Liver (tissue), 9 donors: ENCODE data around the gene ACD. TPM values are rescaled to one million over a fixed set of nuclear protein-coding genes. Genes with fewer than 3 reads are reported as not detected.

ENCODE experiments used
- DNase-seq: peaks from one replicate; pipeline ENCODE4 v3.0.0-alpha.2; 2017; ENCODE audit warnings: low spot score
- H3K27ac ChIP-seq, 2 donors: one replicate each; pipeline ENCODE4 v1.7.0; 2013; ENCODE audit warnings: inconsistent platforms in 2 of 2, low read length in 2 of 2, control low read depth in 1 of 2, low read depth in 1 of 2, mild to moderate bottlenecking in 1 of 2
- H3K27me3 ChIP-seq, 4 donors: one replicate each; pipeline versions ENCODE4 v1.6.1 to v1.7.0; 2013; ENCODE audit warnings: low read length in 3 of 4, inconsistent platforms in 1 of 4, mild to moderate bottlenecking in 1 of 4, moderate library complexity in 1 of 4; ENCODE audit not compliant: control insufficient read depth in 4 of 4, insufficient read depth in 4 of 4
- H3K36me3 ChIP-seq, 4 donors: one replicate each; pipeline versions ENCODE4 v1.6.1 to v1.7.0; 2013; ENCODE audit warnings: low read length in 3 of 4, mild to moderate bottlenecking in 3 of 4, low read depth in 1 of 4, moderate library complexity in 1 of 4; ENCODE audit not compliant: control insufficient read depth in 4 of 4, insufficient read depth in 3 of 4
- H3K4me1 ChIP-seq, 4 donors: one replicate each; pipeline versions ENCODE4 v1.6.1 to v1.7.0; 2013; ENCODE audit warnings: low read length in 3 of 4, mild to moderate bottlenecking in 3 of 4, moderate library complexity in 1 of 4; ENCODE audit not compliant: control insufficient read depth in 4 of 4, insufficient read depth in 4 of 4
- H3K4me3 ChIP-seq, 3 donors: one replicate each; pipeline versions ENCODE4 v1.6.1 to v1.7.0; 2013; ENCODE audit warnings: low read length in 3 of 3, control low read depth in 1 of 3, low read depth in 1 of 3, mild to moderate bottlenecking in 1 of 3
- H3K9ac ChIP-seq, 2 donors: one replicate each; pipeline ENCODE4 v1.7.0; 2013; ENCODE audit warnings: low read length in 2 of 2, mild to moderate bottlenecking in 2 of 2, moderate library complexity in 2 of 2, control low read depth in 1 of 2, low read depth in 1 of 2
- H3K9me3 ChIP-seq, 4 donors: one replicate each; pipeline versions ENCODE4 v1.6.1 to v1.7.0; 2013; ENCODE audit warnings: low read length in 3 of 4; ENCODE audit not compliant: control insufficient read depth in 4 of 4
- ATF3 ChIP-seq: IDR thresholded peaks from 2 replicates; pipeline ENCODE4 v1.6.1; 2016; ENCODE audit warnings: antibody characterized with exemption
- EGR1 ChIP-seq, 2 donors: IDR thresholded peaks; 2 replicates each; pipeline ENCODE4 v1.6.1; 2016 to 2018; ENCODE audit warnings: antibody characterized with exemption in 2 of 2, low read depth in 2 of 2
- FOXA1 ChIP-seq: IDR thresholded peaks from 2 replicates; pipeline ENCODE4 v1.6.1; 2016; ENCODE audit warnings: antibody characterized with exemption
- FOXA2 ChIP-seq: IDR thresholded peaks from 2 replicates; pipeline ENCODE4 v1.6.1; 2016; ENCODE audit warnings: antibody characterized with exemption
- GABPA ChIP-seq, 2 donors: IDR thresholded peaks in 1 of 2; conservative IDR thresholded peaks in 1 of 2; 2 replicates each; pipeline ENCODE4 v1.6.1; 2016; ENCODE audit warnings: antibody characterized with exemption in 2 of 2, mild to moderate bottlenecking in 1 of 2, moderate library complexity in 1 of 2
- HNF4G ChIP-seq: IDR thresholded peaks from 2 replicates; pipeline ENCODE4 v1.6.1; 2016; ENCODE audit warnings: antibody characterized with exemption
- JUND ChIP-seq, 2 donors: IDR thresholded peaks; 2 replicates each; pipeline ENCODE4 v1.6.1; 2016; ENCODE audit warnings: antibody characterized with exemption in 2 of 2
- RAD21 ChIP-seq, 2 donors: IDR thresholded peaks; 2 replicates each; pipeline ENCODE4 v1.6.1; 2016; ENCODE audit warnings: antibody characterized with exemption in 2 of 2, mild to moderate bottlenecking in 2 of 2
- RXRA ChIP-seq, 2 donors: IDR thresholded peaks; 2 replicates each; pipeline ENCODE4 v1.6.1; 2017 to 2018; ENCODE audit warnings: antibody characterized with exemption in 2 of 2, mild to moderate bottlenecking in 1 of 2
- TAF1 ChIP-seq: conservative IDR thresholded peaks from 2 replicates; pipeline ENCODE4 v1.6.1; 2016; ENCODE audit warnings: antibody characterized with exemption, mild to moderate bottlenecking
- YY1 ChIP-seq: IDR thresholded peaks from 2 replicates; pipeline ENCODE4 v1.6.1; 2016; ENCODE audit warnings: antibody characterized with exemption, mild to moderate bottlenecking
- WGBS: extraction: QIAGEN DNeasy Blood & Tissue Kit; methylation state at CpG from one replicate; pipeline ENCODE4 v1.1.7; 2013; 5-methylcytosine and 5-hydroxymethylcytosine counted together
- polyA plus RNA-seq, 2 donors: library from polyadenylated mRNA; stranded (reverse) in 1 of 2; unstranded in 1 of 2; fragments of 200-250 nt in 1 of 2; fragments of >200 nt in 1 of 2; fragmentation: Nextera tagmentation in 1 of 2; extraction: Ambion mirVana in 1 of 2; gene quantifications; one replicate each; pipeline versions ENCODE4 v1.2.1 to v1.2.3, GENCODE V29; 2013 to 2015
- total RNA-seq, 2 donors: library from RNA; depleted of rRNA; stranded (reverse); fragments of >200 nt; gene quantifications; one replicate each; pipeline ENCODE4 v1.2.3, GENCODE V29; 2014
- TF ChIP-seq, protein P1 (sequence below): IDR thresholded peaks from 2 replicates; pipeline ENCODE4 v1.6.1; 2016; ENCODE audit warnings: antibody characterized with exemption
- TF ChIP-seq, protein P2 (sequence below): fragments of 150-350 bp; IDR thresholded peaks from 2 replicates; pipeline ENCODE4 v1.5.1; 2017; ENCODE audit warnings: improper control_type of control experiment, low read depth, low read length; ENCODE audit not compliant: missing input control
- TF ChIP-seq, protein P3 (sequence below): IDR thresholded peaks from 2 replicates; pipeline ENCODE4 v1.6.1; 2016; ENCODE audit warnings: antibody characterized with exemption
- donor health status: healthy.
- donor health status: healthy.
- donor health status: healthy.
- donor health status: healthy.
- donor health status: healthy.

Gene ACD
- total and polyA plus RNA-seq, 4 donors: 4.3 to 5.6 (median 5.1) TPM

- 95% methylated on average over 10 of the region's 10 CpGs for WGBS
Observed at GRCh38 chr16:67613808-67614207, 46.3 kb downstream of the ACD start.

DNA sequence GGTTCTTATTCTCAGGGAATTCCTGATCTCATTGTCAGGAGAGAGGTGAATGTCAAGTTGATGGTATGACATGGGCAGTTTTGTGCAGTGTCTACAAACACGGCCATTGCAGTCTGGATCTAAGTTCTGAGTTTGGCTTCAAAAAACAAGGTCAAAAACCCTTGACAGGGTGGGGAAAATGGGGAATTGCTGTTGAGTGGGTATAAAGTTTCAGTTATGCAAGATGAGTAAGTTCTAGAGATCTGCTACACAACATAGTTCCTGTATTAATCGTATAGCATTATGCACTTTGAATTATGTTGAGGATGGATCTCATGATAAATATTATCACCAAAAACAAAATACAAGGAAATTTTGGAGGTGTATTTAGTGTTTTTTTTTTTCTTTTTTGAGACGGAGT lies 51.7 kb downstream of the ACD start:
- Histone ChIP-seq H3K27me3 (no peaks in the 10 kb centered on the region), H3K36me3 (peaks cover 0 to 19% (median 6%) of the 10 kb centered on the region in 4 donors), H3K4me1 (no peaks in the 10 kb centered on the region), H3K27ac (no peak overlapping the region), H3K9ac (no peak overlapping the region), H3K9me3 (no peaks in the 10 kb centered on the region), H3K4me3 (no peak overlapping the region)
- TF ChIP-seq ATF3 (no peak), EGR1 (IDR thresholded peaks at IDR 0.05; ENCODE audit: low read depth in 2 of 2) (no peak), RXRA (IDR thresholded peaks at IDR 0.05) (no peak), FOXA2 (no peak), JUND (IDR thresholded peaks at IDR 0.05) (no peak), FOXA1 (no peak)
- TF ChIP-seq, protein P1, sequence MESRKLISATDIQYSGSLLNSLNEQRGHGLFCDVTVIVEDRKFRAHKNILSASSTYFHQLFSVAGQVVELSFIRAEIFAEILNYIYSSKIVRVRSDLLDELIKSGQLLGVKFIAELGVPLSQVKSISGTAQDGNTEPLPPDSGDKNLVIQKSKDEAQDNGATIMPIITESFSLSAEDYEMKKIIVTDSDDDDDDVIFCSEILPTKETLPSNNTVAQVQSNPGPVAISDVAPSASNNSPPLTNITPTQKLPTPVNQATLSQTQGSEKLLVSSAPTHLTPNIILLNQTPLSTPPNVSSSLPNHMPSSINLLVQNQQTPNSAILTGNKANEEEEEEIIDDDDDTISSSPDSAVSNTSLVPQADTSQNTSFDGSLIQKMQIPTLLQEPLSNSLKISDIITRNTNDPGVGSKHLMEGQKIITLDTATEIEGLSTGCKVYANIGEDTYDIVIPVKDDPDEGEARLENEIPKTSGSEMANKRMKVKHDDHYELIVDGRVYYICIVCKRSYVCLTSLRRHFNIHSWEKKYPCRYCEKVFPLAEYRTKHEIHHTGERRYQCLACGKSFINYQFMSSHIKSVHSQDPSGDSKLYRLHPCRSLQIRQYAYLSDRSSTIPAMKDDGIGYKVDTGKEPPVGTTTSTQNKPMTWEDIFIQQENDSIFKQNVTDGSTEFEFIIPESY: no peak
- TF ChIP-seq, protein P2, sequence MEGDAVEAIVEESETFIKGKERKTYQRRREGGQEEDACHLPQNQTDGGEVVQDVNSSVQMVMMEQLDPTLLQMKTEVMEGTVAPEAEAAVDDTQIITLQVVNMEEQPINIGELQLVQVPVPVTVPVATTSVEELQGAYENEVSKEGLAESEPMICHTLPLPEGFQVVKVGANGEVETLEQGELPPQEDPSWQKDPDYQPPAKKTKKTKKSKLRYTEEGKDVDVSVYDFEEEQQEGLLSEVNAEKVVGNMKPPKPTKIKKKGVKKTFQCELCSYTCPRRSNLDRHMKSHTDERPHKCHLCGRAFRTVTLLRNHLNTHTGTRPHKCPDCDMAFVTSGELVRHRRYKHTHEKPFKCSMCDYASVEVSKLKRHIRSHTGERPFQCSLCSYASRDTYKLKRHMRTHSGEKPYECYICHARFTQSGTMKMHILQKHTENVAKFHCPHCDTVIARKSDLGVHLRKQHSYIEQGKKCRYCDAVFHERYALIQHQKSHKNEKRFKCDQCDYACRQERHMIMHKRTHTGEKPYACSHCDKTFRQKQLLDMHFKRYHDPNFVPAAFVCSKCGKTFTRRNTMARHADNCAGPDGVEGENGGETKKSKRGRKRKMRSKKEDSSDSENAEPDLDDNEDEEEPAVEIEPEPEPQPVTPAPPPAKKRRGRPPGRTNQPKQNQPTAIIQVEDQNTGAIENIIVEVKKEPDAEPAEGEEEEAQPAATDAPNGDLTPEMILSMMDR: no peak
- DNase-seq: no peak
- WGBS: 88% methylated on average over 3 of the region's 3 CpGs

More at GRCh38 chr16:67613808-67614207, 46.3 kb downstream of the ACD start:
- H3K4me1 ChIP-seq: no peaks in the 10 kb centered on the region
- DNase-seq: no peak
- TF ChIP-seq GABPA (IDR thresholded peaks at IDR 0.05 in 1 of 2, conservative IDR thresholded peaks at IDR 0.05 in 1 of 2) (no peak), RAD21 (IDR thresholded peaks at IDR 0.05) (no peak), FOXA1 (no peak), JUND (IDR thresholded peaks at IDR 0.05) (no peak), YY1 (no peak), TAF1 (no peak), HNF4G (no peak), EGR1 (IDR thresholded peaks at IDR 0.05; ENCODE audit: low read depth in 2 of 2) (no peak)
- TF ChIP-seq, protein P3, sequence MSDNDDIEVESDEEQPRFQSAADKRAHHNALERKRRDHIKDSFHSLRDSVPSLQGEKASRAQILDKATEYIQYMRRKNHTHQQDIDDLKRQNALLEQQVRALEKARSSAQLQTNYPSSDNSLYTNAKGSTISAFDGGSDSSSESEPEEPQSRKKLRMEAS: no peak
- TF ChIP-seq, protein P1: no peak
- H3K9ac ChIP-seq: no peak overlapping the region
- no peaks in the 10 kb centered on the region for H3K9me3 ChIP-seq
- H3K27me3 ChIP-seq: no peaks in the 10 kb centered on the region
- no peak overlapping the region for H3K27ac ChIP-seq
- H3K4me3 ChIP-seq: no peak overlapping the region
- H3K36me3 ChIP-seq: peaks cover 3 to 37% (median 26%) of the 10 kb centered on the region in 4 donors

Other genes starting within 250 kb of the ACD start
- gene ZDHHC1, start 243.8 kb downstream of the ACD start, total RNA-seq: 1 to 10 TPM in 1 of 2 donors, under 1 TPM in 1; 0.33 to 1.6 TPM
- 1 to 10 TPM in 1 of 2 donors, under 1 TPM in 1; 0.53 to 1.6 TPM for gene ZDHHC1, start 243.8 kb downstream of the ACD start, polyA plus RNA-seq
- gene HSD11B2, start 229.1 kb downstream of the ACD start, total RNA-seq: 1 to 10 TPM in 1 of 2 donors, under 1 TPM in 1; 0.51 to 6.7 TPM
- gene HSD11B2, start 229.1 kb downstream of the ACD start, polyA plus RNA-seq: 1 to 10 TPM; 1.8 to 2.7 TPM
- 10 to 100 TPM; 73.2 to 80.2 TPM for gene ATP6V0D1, start 179.1 kb downstream of the ACD start, total RNA-seq
- gene ATP6V0D1, start 179.1 kb downstream of the ACD start, polyA plus RNA-seq: 10 to 100 TPM; 47.6 to 59.9 TPM
- not detected for gene AGRP, start 176.7 kb downstream of the ACD start, total RNA-seq
- gene AGRP, start 176.7 kb downstream of the ACD start, polyA plus RNA-seq: under 1 TPM; 0.18 to 0.50 TPM
- 10 to 100 TPM; 16.8 to 25.2 TPM for gene RIPOR1, start 131.4 kb downstream of the ACD start, total RNA-seq
- 10 to 100 TPM in 1 of 2 donors, 1 to 10 TPM in 1; 7.6 to 13.8 TPM for gene RIPOR1, start 131.4 kb downstream of the ACD start, polyA plus RNA-seq
- 10 to 100 TPM; 16.1 to 35.3 TPM for gene CTCF, start 97.7 kb downstream of the ACD start, total RNA-seq
- gene CTCF, start 97.7 kb downstream of the ACD start, polyA plus RNA-seq: 10 to 100 TPM; 10.1 to 14.9 TPM
- 1 to 10 TPM in 1 of 2 donors, under 1 TPM in 1; 0.51 to 1.3 TPM for gene CARMIL2, start 15.1 kb downstream of the ACD start, total RNA-seq
- gene CARMIL2, start 15.1 kb downstream of the ACD start, polyA plus RNA-seq: under 1 TPM in 1 of 2 donors, not detected in 1; 0.39 TPM
- 1 to 10 TPM in 1 of 2 donors, under 1 TPM in 1; 0.42 to 1.4 TPM for gene PARD6A, start 700 bp upstream of the ACD start, total RNA-seq
- gene PARD6A, start 700 bp upstream of the ACD start, polyA plus RNA-seq: 1 to 10 TPM; 2.2 to 2.4 TPM
- 1 to 10 TPM; 3.0 to 7.8 TPM for gene ENKD1, start 6.5 kb upstream of the ACD start, total RNA-seq
- gene ENKD1, start 6.5 kb upstream of the ACD start, polyA plus RNA-seq: 1 to 10 TPM; 2.6 to 6.5 TPM
- 1 to 10 TPM; 1.2 to 1.9 TPM for gene C16orf86, start 6.6 kb upstream of the ACD start, total RNA-seq
- 1 to 10 TPM; 2.3 to 2.6 TPM for gene C16orf86, start 6.6 kb upstream of the ACD start, polyA plus RNA-seq
- gene GFOD2, start 59.1 kb upstream of the ACD start, total RNA-seq: 10 to 100 TPM; 12.7 to 48.8 TPM
- gene GFOD2, start 59.1 kb upstream of the ACD start, polyA plus RNA-seq: 10 to 100 TPM; 20.7 to 37.1 TPM
- 10 to 100 TPM in 1 of 2 donors, 1 to 10 TPM in 1; 9.8 to 12.8 TPM for gene RANBP10, start 146.3 kb upstream of the ACD start, total RNA-seq
- 10 to 100 TPM; 14.9 to 15.5 TPM for gene RANBP10, start 146.3 kb upstream of the ACD start, polyA plus RNA-seq
- gene TSNAXIP1, start 146.6 kb upstream of the ACD start, total RNA-seq: under 1 TPM; 0.09 to 0.75 TPM
- gene TSNAXIP1, start 146.6 kb upstream of the ACD start, polyA plus RNA-seq: 1 to 10 TPM in 1 of 2 donors, under 1 TPM in 1; 0.62 to 1.5 TPM
- gene THAP11, start 182.1 kb upstream of the ACD start, total RNA-seq: 10 to 100 TPM; 14.1 to 19.7 TPM
- gene THAP11, start 182.1 kb upstream of the ACD start, polyA plus RNA-seq: 1 to 10 TPM; 6.7 to 9.5 TPM
- gene NUTF2, start 186.7 kb upstream of the ACD start, total RNA-seq: 10 to 100 TPM; 27.4 to 69.5 TPM
- 10 to 100 TPM; 51.0 to 58.7 TPM for gene NUTF2, start 186.7 kb upstream of the ACD start, polyA plus RNA-seq
- 10 to 100 TPM; 15.9 to 22.7 TPM for gene CENPT, start 187.4 kb upstream of the ACD start, total RNA-seq
- 10 to 100 TPM; 11.4 to 26.9 TPM for gene CENPT, start 187.4 kb upstream of the ACD start, polyA plus RNA-seq
- 10 to 100 TPM; 22.9 to 26.8 TPM for gene EDC4, start 212.8 kb upstream of the ACD start, total RNA-seq
- gene EDC4, start 212.8 kb upstream of the ACD start, polyA plus RNA-seq: 10 to 100 TPM; 17.7 to 20.3 TPM
- under 1 TPM; 0.14 to 0.33 TPM for gene NRN1L, start 224.6 kb upstream of the ACD start, total RNA-seq
- gene NRN1L, start 224.6 kb upstream of the ACD start, polyA plus RNA-seq: under 1 TPM; 0.23 to 0.24 TPM
- 10 to 100 TPM; 14.0 to 23.8 TPM for gene PSKH1, start 233.0 kb upstream of the ACD start, total RNA-seq
- 10 to 100 TPM in 1 of 2 donors, 1 to 10 TPM in 1; 8.3 to 13.7 TPM for gene PSKH1, start 233.0 kb upstream of the ACD start, polyA plus RNA-seq